ENCODE data around the gene EPB41L4A. TPM values are rescaled to one million over a fixed set of nuclear protein-coding genes. Genes with fewer than 3 reads are reported as not detected.

EPB41L4A gene
- total RNA-seq, 1 experiment from 2014 or later = 0.87 TPM

DNA sequence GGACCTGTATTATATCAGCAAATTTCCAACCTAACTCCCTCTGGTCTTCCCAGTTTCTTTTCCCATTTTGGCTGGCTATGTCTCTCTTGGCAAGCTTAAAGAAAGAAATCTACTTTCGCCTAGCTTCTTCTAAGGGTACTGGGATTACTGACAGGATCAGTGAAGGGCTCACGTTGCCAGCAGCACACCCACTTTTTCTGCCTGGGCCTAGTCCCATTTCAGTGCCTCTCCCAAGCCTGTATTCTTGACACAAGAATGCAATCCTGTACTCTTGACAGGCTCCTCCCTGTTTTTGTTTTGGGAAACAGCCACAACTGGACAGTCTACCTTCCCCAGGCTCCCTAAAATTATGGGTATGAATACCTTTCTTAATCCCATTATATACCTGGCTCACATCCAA, 170.5 kb downstream of the EPB41L4A start:
- TF ChIP-seq TCF7L2 (IDR thresholded peaks at IDR 0.05; ENCODE audit: low read depth, low read length) = no peak
- no peak for TF ChIP-seq POLR2AphosphoS5 (IDR thresholded peaks at IDR 0.05; ENCODE audit: low read depth, low read length)
- TF ChIP-seq, protein P1, sequence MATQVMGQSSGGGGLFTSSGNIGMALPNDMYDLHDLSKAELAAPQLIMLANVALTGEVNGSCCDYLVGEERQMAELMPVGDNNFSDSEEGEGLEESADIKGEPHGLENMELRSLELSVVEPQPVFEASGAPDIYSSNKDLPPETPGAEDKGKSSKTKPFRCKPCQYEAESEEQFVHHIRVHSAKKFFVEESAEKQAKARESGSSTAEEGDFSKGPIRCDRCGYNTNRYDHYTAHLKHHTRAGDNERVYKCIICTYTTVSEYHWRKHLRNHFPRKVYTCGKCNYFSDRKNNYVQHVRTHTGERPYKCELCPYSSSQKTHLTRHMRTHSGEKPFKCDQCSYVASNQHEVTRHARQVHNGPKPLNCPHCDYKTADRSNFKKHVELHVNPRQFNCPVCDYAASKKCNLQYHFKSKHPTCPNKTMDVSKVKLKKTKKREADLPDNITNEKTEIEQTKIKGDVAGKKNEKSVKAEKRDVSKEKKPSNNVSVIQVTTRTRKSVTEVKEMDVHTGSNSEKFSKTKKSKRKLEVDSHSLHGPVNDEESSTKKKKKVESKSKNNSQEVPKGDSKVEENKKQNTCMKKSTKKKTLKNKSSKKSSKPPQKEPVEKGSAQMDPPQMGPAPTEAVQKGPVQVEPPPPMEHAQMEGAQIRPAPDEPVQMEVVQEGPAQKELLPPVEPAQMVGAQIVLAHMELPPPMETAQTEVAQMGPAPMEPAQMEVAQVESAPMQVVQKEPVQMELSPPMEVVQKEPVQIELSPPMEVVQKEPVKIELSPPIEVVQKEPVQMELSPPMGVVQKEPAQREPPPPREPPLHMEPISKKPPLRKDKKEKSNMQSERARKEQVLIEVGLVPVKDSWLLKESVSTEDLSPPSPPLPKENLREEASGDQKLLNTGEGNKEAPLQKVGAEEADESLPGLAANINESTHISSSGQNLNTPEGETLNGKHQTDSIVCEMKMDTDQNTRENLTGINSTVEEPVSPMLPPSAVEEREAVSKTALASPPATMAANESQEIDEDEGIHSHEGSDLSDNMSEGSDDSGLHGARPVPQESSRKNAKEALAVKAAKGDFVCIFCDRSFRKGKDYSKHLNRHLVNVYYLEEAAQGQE (IDR thresholded peaks at IDR 0.05; ENCODE audit: insufficient read depth in 1 of 2, low read depth in 2 of 2, low read length in 1 of 2) = no peak
- no peak for TF ChIP-seq SIN3A (IDR thresholded peaks at IDR 0.05; ENCODE audit: borderline replicate concordance, insufficient read depth, low read depth, low read length)
- TF ChIP-seq, protein P2, sequence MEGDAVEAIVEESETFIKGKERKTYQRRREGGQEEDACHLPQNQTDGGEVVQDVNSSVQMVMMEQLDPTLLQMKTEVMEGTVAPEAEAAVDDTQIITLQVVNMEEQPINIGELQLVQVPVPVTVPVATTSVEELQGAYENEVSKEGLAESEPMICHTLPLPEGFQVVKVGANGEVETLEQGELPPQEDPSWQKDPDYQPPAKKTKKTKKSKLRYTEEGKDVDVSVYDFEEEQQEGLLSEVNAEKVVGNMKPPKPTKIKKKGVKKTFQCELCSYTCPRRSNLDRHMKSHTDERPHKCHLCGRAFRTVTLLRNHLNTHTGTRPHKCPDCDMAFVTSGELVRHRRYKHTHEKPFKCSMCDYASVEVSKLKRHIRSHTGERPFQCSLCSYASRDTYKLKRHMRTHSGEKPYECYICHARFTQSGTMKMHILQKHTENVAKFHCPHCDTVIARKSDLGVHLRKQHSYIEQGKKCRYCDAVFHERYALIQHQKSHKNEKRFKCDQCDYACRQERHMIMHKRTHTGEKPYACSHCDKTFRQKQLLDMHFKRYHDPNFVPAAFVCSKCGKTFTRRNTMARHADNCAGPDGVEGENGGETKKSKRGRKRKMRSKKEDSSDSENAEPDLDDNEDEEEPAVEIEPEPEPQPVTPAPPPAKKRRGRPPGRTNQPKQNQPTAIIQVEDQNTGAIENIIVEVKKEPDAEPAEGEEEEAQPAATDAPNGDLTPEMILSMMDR (IDR thresholded peaks at IDR 0.05) = no peak
- CTCF ChIA-PET = no interaction called here
- H3K27me3 ChIP-seq (ENCODE audit: control insufficient read depth, insufficient read depth, low read length) = no peaks in the 10 kb centered on the region; the same call in 1 of the 2 replicates
- no peaks in the 10 kb centered on the region for H3K9me3 ChIP-seq (ENCODE audit: control insufficient read depth, insufficient read depth, low read depth, low read length)
- H3K4me1 ChIP-seq (ENCODE audit: control insufficient read depth, insufficient read depth, low read length) = no peaks in the 10 kb centered on the region
- ATAC-seq (no peak), DNase-seq (ENCODE audit: low read depth, low spot score) (no peak)
- no peaks in the 10 kb centered on the region for H3K36me3 ChIP-seq (ENCODE audit: control insufficient read depth, insufficient read depth, low read length)
- intact Hi-C loops (cut with micrococcal nuclease; ENCODE audit: unreplicated experiment) (no loop called here), in situ Hi-C loops (cut with HindIII; ENCODE audit: low pct_unique_long_range_greater_than_20kb, low sequenced_read_pairs) (no loop called here)
- H3K27ac ChIP-seq (ENCODE audit: low read length) = no peak overlapping the region
- no peak overlapping the region for H3K4me3 ChIP-seq (ENCODE audit: low read depth in 2 of 2, low read length in 2 of 2)
- POLR2A ChIA-PET = no interaction called here
- BruUV-seq (replicated peaks) = no TSS peak

DNA sequence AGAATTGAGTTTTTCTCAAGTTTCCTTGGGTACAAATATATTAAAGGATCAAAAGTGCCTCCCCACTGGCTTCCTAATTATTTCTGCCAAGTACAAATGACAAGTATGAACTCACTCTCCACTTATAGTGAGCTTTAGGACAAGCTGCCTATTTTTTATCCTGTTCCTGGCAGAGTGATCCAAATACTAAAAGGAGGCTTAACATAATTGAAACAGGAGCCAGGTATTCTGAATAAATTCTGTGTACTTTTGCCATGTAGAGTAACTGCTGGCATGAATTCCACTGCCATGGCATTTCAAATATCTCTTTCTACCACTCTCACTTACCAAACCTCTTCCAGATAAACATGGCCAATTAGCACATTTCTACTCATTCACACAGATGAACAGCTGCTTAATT, 171.1 kb downstream of the EPB41L4A start:
- Histone ChIP-seq H3K27me3 (ENCODE audit: control insufficient read depth, insufficient read depth, low read length) (no peaks in the 10 kb centered on the region; the same call in 1 of the 2 replicates), H3K36me3 (ENCODE audit: control insufficient read depth, insufficient read depth, low read length) (no peaks in the 10 kb centered on the region), H3K4me1 (ENCODE audit: control insufficient read depth, insufficient read depth, low read length) (no peaks in the 10 kb centered on the region), H3K4me3 (ENCODE audit: low read depth in 2 of 2, low read length in 2 of 2) (no peak overlapping the region), H3K9me3 (ENCODE audit: control insufficient read depth, insufficient read depth, low read depth, low read length) (no peaks in the 10 kb centered on the region), H3K27ac (ENCODE audit: low read length) (no peak overlapping the region)
- no TSS peak for BruUV-seq (replicated peaks)
- intact Hi-C loops (cut with micrococcal nuclease; ENCODE audit: unreplicated experiment) = no loop called here
- DNase-seq (ENCODE audit: low read depth, low spot score) = no peak
- ATAC-seq = no peak
- in situ Hi-C loops (cut with HindIII; ENCODE audit: low pct_unique_long_range_greater_than_20kb, low sequenced_read_pairs) = no loop called here
- TF ChIP-seq SIN3A (IDR thresholded peaks at IDR 0.05; ENCODE audit: borderline replicate concordance, insufficient read depth, low read depth, low read length) = no peak
- TF ChIP-seq, protein P2 (IDR thresholded peaks at IDR 0.05) = no peak
- TF ChIP-seq POLR2AphosphoS5 (IDR thresholded peaks at IDR 0.05; ENCODE audit: low read depth, low read length) = no peak
- TF ChIP-seq, protein P1 (IDR thresholded peaks at IDR 0.05; ENCODE audit: insufficient read depth in 1 of 2, low read depth in 2 of 2, low read length in 1 of 2) = no peak
- CTCF ChIA-PET = no interaction called here
- POLR2A ChIA-PET = no interaction called here
